Measurements from ENCODE around the gene KCNK4.
"Not testable (repeated sequence)": the region's sequence is repeated elsewhere in the genome, so short reads cannot be mapped to it uniquely, and the experiment has no call there.

KCNK4 gene

GRCh38 chr11:64291262-64291751 is at the start of gene KCNK4:
KCNK4 (plus strand) TSS chr11:64291302; CDS start chr11:64293019, 1,717 bp downstream.
- DNase-seq = no peak

GRCh38 chr11:64241491-64242374 is 49.4 kb upstream of the KCNK4 start:
- DNase-seq = peak; percentile 96

- no peak for DNase-seq
Observed at GRCh38 chr11:64243236-64243854, 47.8 kb upstream of the KCNK4 start.

- DNase-seq = no peak
Observed at GRCh38 chr11:64244107-64244506, 47.0 kb upstream of the KCNK4 start.

- no peak for DNase-seq
Observed at GRCh38 chr11:64244966-64245365, 46.1 kb upstream of the KCNK4 start.

- peak; percentile 32 for DNase-seq
Observed at GRCh38 chr11:64245401-64245796, 45.7 kb upstream of the KCNK4 start.

- no peak for DNase-seq
Observed at GRCh38 chr11:64245797-64246620, 45.1 kb upstream of the KCNK4 start.

- not testable (repeated sequence) for DNase-seq
Observed at GRCh38 chr11:64246621-64246870, 44.6 kb upstream of the KCNK4 start.

- peak; percentile 47 for DNase-seq
Observed at GRCh38 chr11:64246871-64247728, 44.0 kb upstream of the KCNK4 start, which contains the start of gene PPP1R14B. PPP1R14B (minus strand) TSS chr11:64246943; CDS start chr11:64246673, 270 bp downstream.

- no peak for DNase-seq
Observed at GRCh38 chr11:64247729-64248531, 43.2 kb upstream of the KCNK4 start.

GRCh38 chr11:64248578-64248977 is 42.5 kb upstream of the KCNK4 start:
- no peak for DNase-seq

- DNase-seq = no peak
Observed at GRCh38 chr11:64249038-64249437, 42.1 kb upstream of the KCNK4 start.

GRCh38 chr11:64249563-64250414 is 41.3 kb upstream of the KCNK4 start:
- DNase-seq = peak; percentile 28

GRCh38 chr11:64250415-64251015 is 40.6 kb upstream of the KCNK4 start:
- DNase-seq = no peak

GRCh38 chr11:64251016-64251752 is 39.9 kb upstream of the KCNK4 start, which contains the start of gene PLCB3:
PLCB3 (plus strand) TSS chr11:64251530; CDS start chr11:64251650, 120 bp downstream.
- no peak for DNase-seq

- DNase-seq = no peak
Observed at GRCh38 chr11:64251753-64252002, 39.4 kb upstream of the KCNK4 start.

- no peak for DNase-seq
Observed at GRCh38 chr11:64252003-64252872, 38.9 kb upstream of the KCNK4 start.

- DNase-seq = no peak
Observed at GRCh38 chr11:64253043-64253442, 38.1 kb upstream of the KCNK4 start.

Measured in GF-D8 (cell line).